Stimulated activated CD4-positive, alpha-beta T cell treated with anti-CD3 and anti-CD28 coated beads, TNF-alpha, amount 100 ng/mL, for 4 hours (primary cell): Measurements from ENCODE around the gene BABAM2.
"Not testable (repeated sequence)": the region's sequence is repeated elsewhere in the genome, so short reads cannot be mapped to it uniquely, and the experiment has no call there.

Experiments used
- DNase-seq, 3 experiments: peaks; one replicate each; pipeline ENCODE4 v3.0.0-alpha.2; 2020; ENCODE audit warnings: low read depth in 3 of 3

BABAM2 gene

GRCh38 chr2:28074137-28074536, 183.6 kb downstream of the BABAM2 start:
- DNase-seq, result no peak

GRCh38 chr2:28080911-28081310, 190.4 kb downstream of the BABAM2 start:
- no peak for DNase-seq

GRCh38 chr2:28082131-28082530, 191.6 kb downstream of the BABAM2 start:
- DNase-seq, result no peak

- no peak for DNase-seq
Observed at GRCh38 chr2:28083476-28083875, 192.9 kb downstream of the BABAM2 start.

- no peak for DNase-seq
Observed at GRCh38 chr2:28084564-28084963, 194.0 kb downstream of the BABAM2 start.

GRCh38 chr2:28085201-28085600, 194.7 kb downstream of the BABAM2 start:
- DNase-seq, result no peak

- no peak for DNase-seq
Observed at GRCh38 chr2:28086611-28087010, 196.1 kb downstream of the BABAM2 start.

- no peak for DNase-seq
Observed at GRCh38 chr2:28088970-28089369, 198.4 kb downstream of the BABAM2 start.

- DNase-seq, result no peak
Observed at GRCh38 chr2:28089486-28089885, 199.0 kb downstream of the BABAM2 start.

- no peak for DNase-seq
Observed at GRCh38 chr2:28093308-28093707, 202.8 kb downstream of the BABAM2 start.

- no peak for DNase-seq
Observed at GRCh38 chr2:28093768-28094167, 203.2 kb downstream of the BABAM2 start.

- no peak for DNase-seq
Observed at GRCh38 chr2:28094739-28095138, 204.2 kb downstream of the BABAM2 start.

GRCh38 chr2:28095622-28096021, 205.1 kb downstream of the BABAM2 start:
- no peak for DNase-seq

GRCh38 chr2:28096421-28096820, 205.9 kb downstream of the BABAM2 start:
- DNase-seq, result no peak

GRCh38 chr2:28098501-28099225, 208.1 kb downstream of the BABAM2 start:
- DNase-seq, result no peak

GRCh38 chr2:28101123-28101522, 210.6 kb downstream of the BABAM2 start:
- DNase-seq, result no peak

- no peak for DNase-seq
Observed at GRCh38 chr2:28101892-28102291, 211.4 kb downstream of the BABAM2 start.

- no peak for DNase-seq
Observed at GRCh38 chr2:28102455-28102874, 211.9 kb downstream of the BABAM2 start.

GRCh38 chr2:28103611-28104010, 213.1 kb downstream of the BABAM2 start:
- no peak for DNase-seq

- DNase-seq, result no peak
Observed at GRCh38 chr2:28108143-28108542, 217.6 kb downstream of the BABAM2 start.

GRCh38 chr2:28113771-28114170, 223.2 kb downstream of the BABAM2 start:
- DNase-seq, result not testable (repeated sequence)

GRCh38 chr2:28117104-28117596, 226.6 kb downstream of the BABAM2 start:
- no peak for DNase-seq

GRCh38 chr2:28119631-28120030, 229.1 kb downstream of the BABAM2 start:
- DNase-seq, result no peak
